ENCODE measurements around the gene LMO4. TPM values are rescaled to one million over a fixed set of nuclear protein-coding genes. Genes with fewer than 3 reads are reported as not detected.

LMO4 gene
- total RNA-seq, 1 experiment from 2014 or later: 88.9 TPM

- TF ChIP-seq, protein P1, sequence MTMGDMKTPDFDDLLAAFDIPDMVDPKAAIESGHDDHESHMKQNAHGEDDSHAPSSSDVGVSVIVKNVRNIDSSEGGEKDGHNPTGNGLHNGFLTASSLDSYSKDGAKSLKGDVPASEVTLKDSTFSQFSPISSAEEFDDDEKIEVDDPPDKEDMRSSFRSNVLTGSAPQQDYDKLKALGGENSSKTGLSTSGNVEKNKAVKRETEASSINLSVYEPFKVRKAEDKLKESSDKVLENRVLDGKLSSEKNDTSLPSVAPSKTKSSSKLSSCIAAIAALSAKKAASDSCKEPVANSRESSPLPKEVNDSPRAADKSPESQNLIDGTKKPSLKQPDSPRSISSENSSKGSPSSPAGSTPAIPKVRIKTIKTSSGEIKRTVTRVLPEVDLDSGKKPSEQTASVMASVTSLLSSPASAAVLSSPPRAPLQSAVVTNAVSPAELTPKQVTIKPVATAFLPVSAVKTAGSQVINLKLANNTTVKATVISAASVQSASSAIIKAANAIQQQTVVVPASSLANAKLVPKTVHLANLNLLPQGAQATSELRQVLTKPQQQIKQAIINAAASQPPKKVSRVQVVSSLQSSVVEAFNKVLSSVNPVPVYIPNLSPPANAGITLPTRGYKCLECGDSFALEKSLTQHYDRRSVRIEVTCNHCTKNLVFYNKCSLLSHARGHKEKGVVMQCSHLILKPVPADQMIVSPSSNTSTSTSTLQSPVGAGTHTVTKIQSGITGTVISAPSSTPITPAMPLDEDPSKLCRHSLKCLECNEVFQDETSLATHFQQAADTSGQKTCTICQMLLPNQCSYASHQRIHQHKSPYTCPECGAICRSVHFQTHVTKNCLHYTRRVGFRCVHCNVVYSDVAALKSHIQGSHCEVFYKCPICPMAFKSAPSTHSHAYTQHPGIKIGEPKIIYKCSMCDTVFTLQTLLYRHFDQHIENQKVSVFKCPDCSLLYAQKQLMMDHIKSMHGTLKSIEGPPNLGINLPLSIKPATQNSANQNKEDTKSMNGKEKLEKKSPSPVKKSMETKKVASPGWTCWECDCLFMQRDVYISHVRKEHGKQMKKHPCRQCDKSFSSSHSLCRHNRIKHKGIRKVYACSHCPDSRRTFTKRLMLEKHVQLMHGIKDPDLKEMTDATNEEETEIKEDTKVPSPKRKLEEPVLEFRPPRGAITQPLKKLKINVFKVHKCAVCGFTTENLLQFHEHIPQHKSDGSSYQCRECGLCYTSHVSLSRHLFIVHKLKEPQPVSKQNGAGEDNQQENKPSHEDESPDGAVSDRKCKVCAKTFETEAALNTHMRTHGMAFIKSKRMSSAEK (CRISPR knock-in tag; IDR thresholded peaks at IDR 0.05; ENCODE audit: borderline replicate concordance): no peak
- no peak for TF ChIP-seq ZNF263 (CRISPR knock-in tag; IDR thresholded peaks at IDR 0.05; ENCODE audit: low read depth)
- no peak for TF ChIP-seq MYBL2 (CRISPR knock-in tag; IDR thresholded peaks at IDR 0.05)
These were observed 34.2 kb downstream of the LMO4 start (continued) for GRCh38 chr1:87362834-87363426.

DNA sequence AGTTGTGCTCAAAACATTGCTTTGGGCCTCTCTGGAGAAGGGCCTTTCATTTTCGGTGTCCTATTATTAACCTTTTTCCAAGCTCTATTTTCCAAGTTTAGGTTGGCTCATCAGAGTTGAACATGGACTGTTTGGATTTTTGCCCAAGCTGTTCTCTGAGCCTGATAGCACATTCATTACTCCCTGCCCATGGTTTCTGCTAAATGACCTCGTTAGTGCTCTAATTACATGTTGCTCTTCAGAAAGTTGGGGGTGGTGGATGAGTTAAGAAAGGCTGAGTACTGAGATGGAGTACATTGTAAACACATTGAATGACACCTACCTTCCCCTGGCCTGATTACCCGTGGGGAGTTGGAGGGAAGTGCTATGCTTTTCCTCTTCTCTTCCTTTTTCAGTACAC is 38.9 kb downstream of the LMO4 start:
- Mint-ChIP-seq H3K36me3 (peaks cover 18% of the 10 kb centered on the region), H3K4me3 (no peak overlapping the region), H3K27ac (no peak overlapping the region), H3K4me1 (peaks cover 39% of the 10 kb centered on the region), H3K9me3 (peaks cover 25% of the 10 kb centered on the region), H3K27me3 (ENCODE audit: low read depth) (no peaks in the 10 kb centered on the region)
- ATAC-seq (no peak), DNase-seq (ENCODE audit: low spot score) (no peak)
- ChIA-PET POLR2A (no interaction called here), CTCF (no interaction called here)
- no peak for TF ChIP-seq PRDM15 (CRISPR knock-in tag; IDR thresholded peaks at IDR 0.05)
- no peak for TF ChIP-seq NR3C1 (CRISPR knock-in tag; conservative IDR thresholded peaks at IDR 0.05; ENCODE audit: low read depth)
- TF ChIP-seq, protein P2, sequence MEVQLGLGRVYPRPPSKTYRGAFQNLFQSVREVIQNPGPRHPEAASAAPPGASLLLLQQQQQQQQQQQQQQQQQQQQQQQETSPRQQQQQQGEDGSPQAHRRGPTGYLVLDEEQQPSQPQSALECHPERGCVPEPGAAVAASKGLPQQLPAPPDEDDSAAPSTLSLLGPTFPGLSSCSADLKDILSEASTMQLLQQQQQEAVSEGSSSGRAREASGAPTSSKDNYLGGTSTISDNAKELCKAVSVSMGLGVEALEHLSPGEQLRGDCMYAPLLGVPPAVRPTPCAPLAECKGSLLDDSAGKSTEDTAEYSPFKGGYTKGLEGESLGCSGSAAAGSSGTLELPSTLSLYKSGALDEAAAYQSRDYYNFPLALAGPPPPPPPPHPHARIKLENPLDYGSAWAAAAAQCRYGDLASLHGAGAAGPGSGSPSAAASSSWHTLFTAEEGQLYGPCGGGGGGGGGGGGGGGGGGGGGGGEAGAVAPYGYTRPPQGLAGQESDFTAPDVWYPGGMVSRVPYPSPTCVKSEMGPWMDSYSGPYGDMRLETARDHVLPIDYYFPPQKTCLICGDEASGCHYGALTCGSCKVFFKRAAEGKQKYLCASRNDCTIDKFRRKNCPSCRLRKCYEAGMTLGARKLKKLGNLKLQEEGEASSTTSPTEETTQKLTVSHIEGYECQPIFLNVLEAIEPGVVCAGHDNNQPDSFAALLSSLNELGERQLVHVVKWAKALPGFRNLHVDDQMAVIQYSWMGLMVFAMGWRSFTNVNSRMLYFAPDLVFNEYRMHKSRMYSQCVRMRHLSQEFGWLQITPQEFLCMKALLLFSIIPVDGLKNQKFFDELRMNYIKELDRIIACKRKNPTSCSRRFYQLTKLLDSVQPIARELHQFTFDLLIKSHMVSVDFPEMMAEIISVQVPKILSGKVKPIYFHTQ (CRISPR knock-in tag; IDR thresholded peaks at IDR 0.05): no peak
- TF ChIP-seq FOXJ3 (CRISPR knock-in tag; IDR thresholded peaks at IDR 0.05; ENCODE audit: borderline replicate concordance): no peak
- TF ChIP-seq SOX15 (CRISPR knock-in tag; IDR thresholded peaks at IDR 0.05): no peak
- no peak for TF ChIP-seq FOXP1 (CRISPR knock-in tag; IDR thresholded peaks at IDR 0.05; ENCODE audit: borderline replicate concordance)
- no peak for TF ChIP-seq ZNF281 (CRISPR knock-in tag; IDR thresholded peaks at IDR 0.05)
- TF ChIP-seq NR1H2 (CRISPR knock-in tag; IDR thresholded peaks at IDR 0.05): no peak
- no peak for TF ChIP-seq MXD4 (CRISPR knock-in tag; IDR thresholded peaks at IDR 0.05; ENCODE audit: borderline replicate concordance)
- TF ChIP-seq TEAD4 (CRISPR knock-in tag; IDR thresholded peaks at IDR 0.05): no peak
- no peak for TF ChIP-seq ZNF232 (CRISPR knock-in tag; IDR thresholded peaks at IDR 0.05)
- TF ChIP-seq JAZF1 (CRISPR knock-in tag; IDR thresholded peaks at IDR 0.05): no peak
- no peak for TF ChIP-seq SMAD3 (CRISPR knock-in tag; IDR thresholded peaks at IDR 0.05; ENCODE audit: borderline replicate concordance)
- no peak for TF ChIP-seq ZNF219 (CRISPR knock-in tag; IDR thresholded peaks at IDR 0.05; ENCODE audit: borderline replicate concordance)
- TF ChIP-seq AFF4 (CRISPR knock-in tag; IDR thresholded peaks at IDR 0.05; ENCODE audit: borderline replicate concordance): no peak

Measured in WTC11 (cell line).